HG03460 (cell line): ENCODE data around the gene HPDL.
"Not testable (repeated sequence)": the region's sequence is repeated elsewhere in the genome, so short reads cannot be mapped to it uniquely, and the experiment has no call there.

Experiments used
- ATAC-seq: cut with Tn5 transposase; IDR thresholded peaks from one replicate; pipeline ENCODE4 v1.9.1; 2021; ENCODE audit not compliant: unreplicated experiment

Gene HPDL

DNA sequence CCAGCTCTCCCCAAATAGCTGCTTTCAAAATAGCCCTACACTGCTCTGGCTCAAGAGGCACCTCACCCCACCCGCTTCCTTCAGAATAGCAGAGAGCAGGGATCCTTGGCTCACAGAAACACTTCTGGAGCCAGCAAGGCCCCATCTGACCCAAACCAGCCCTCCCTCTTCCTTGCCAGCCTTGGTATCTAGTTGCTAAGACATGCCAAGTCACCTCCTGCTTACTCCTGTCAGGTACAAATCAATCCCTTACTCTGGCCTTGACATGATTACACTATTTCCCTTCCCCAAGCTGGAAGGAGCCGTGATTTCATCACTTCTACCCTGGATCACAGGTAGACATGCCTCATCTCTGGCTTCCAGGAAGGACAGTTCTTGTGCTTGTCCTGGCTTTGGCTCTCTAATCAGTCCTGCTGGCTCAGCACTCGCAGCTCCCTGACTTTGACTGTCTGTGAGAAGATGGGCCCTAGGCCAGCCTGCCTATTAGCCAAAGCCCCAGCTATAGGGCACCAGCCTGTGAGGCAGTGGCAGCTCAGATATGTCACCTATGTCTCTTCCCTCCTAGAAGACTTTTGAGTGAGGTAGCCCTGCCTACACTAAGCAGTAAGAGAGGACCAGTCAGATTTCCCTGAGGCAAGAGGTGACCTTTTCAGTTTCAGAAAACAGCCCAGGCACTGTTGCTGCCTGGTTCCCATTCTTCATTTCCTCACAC lies 22.4 kb downstream of the HPDL start:
- ATAC-seq = no peak

GRCh38 chr1:45351508-45351907 lies 24.8 kb downstream of the HPDL start:
- no peak for ATAC-seq

DNA sequence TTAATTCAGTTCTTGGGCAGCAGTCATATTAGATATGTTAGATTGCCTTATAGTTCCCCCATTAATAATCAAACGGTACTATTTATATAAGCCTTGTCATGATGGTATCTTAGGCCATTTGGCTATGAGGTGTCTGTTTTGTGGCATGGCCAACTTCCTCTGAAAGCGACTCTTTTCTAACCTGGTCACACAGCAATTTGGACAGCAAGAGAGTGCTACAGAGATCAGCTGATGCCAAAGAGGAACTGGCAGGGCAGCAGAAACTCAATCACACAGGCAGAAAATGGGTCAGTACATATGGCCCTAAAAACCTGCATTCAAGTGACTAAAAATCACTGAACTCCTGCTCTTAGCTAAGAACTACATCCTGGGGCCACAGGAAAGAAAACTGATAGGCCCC lies 27.0 kb downstream of the HPDL start:
- ATAC-seq = no peak

GRCh38 chr1:45354838-45355237 lies 28.1 kb downstream of the HPDL start:
- no peak for ATAC-seq

DNA sequence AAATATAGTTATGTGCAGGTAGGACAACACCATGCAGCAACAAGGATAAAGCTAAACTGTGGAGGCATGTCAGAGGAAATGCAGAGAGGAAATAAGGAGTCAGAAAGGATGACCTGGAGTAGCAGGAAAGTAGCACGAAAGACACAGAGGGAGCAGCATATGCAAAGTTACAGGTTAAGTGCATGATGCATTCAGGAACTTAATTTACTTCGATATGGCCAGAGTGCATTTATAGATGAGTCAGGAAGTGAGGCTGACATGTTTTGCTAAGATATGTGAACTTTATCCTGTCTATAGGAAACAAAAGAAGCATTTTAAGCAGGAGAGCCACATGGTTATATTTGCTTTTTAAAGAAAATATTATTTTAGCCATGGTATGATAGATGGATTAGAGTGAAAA lies 29.0 kb downstream of the HPDL start:
- no peak for ATAC-seq

GRCh38 chr1:45356186-45356585 lies 29.5 kb downstream of the HPDL start:
- no peak for ATAC-seq

DNA sequence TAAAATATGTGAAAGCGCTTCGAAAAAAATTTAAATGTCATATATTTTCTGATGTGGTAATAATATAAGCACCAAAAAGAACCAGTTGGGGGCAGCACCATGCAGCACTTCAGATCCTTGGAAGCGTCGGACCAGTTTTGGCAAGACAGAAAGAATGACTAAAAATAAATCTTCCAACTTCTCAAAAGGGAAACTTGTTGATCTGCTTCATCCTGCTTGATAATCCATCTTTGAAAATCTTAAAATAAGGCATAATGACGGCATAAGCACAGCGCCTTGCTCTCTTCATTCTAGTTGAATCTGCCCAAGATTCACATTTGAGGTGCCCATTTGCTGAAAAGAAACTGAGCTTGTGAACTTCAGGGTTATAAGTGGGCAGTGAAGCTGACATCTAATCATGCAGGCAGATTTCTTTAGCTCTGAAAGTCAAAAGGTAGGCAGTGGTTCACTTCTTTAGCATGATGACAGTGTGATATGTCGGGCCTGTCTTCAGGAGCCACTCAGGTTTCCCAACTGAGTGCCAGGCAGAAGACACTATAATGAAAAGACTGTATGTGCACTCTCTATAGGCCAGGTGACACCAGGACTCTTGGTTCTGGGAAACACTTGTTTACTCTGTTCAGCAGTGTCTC lies 33.3 kb downstream of the HPDL start:
- no peak for ATAC-seq

- not testable (repeated sequence) for ATAC-seq
Measured at GRCh38 chr1:45360981-45361380, 34.3 kb downstream of the HPDL start.

DNA sequence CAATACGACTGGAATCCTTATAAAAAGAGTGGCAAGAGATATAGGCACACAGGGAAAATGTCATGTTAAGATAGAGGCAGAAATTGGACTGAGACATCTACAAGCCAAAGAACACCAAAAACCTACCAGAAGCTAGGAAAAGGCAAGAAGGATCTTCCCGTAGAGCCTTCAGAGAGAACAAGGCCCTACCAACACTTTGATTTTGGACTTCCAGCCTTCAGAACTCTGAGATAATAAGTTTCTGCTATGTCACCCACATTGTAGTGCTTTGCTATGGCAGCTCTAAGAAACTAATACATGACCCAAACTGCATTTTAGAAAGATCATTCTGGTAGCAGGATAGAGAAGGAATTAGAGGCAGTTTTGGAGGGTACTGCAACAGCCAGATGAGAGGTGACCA lies 37.6 kb downstream of the HPDL start:
- no peak for ATAC-seq

DNA sequence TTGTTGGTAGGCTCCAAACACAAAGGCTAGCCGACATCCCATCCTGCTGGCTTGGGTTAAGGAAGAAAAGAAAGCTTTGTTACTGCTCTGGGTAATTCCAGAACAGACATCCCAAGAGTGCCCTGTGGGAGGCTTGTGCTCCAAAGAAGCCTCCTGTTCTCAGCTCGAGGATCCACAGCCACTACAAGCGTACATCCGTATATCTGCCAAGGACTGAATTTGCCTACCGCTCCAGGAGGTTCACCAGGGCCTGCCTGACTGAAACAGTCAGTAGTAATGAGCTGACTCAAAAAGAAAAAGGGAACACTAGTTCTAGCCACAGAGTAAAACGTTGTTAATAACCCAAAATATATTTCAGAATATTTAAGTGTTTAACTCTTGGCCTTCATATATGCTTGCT lies 38.4 kb downstream of the HPDL start:
- peak; percentile 61 for ATAC-seq

- ATAC-seq = peak; percentile 60
Measured at GRCh38 chr1:45370575-45370974, 43.9 kb downstream of the HPDL start.

DNA sequence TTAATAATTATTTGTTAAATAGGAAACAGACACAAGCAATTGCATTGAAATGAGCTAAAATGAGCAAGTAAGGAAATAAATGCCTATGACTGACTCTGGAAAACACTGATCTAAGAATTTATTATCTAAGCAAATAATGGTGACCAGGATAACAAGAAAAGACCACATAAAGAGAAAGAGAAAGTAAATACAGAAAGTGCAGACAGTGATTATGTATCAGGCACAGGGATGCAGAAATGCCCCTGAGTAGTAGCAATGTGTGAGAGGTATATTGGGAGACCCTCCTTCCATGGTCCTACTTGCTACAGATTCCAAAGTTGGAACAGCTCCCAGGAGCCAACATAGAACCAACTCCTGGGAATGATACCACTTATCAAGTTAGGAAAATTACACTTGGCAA lies 46.9 kb downstream of the HPDL start:
- no peak for ATAC-seq

DNA sequence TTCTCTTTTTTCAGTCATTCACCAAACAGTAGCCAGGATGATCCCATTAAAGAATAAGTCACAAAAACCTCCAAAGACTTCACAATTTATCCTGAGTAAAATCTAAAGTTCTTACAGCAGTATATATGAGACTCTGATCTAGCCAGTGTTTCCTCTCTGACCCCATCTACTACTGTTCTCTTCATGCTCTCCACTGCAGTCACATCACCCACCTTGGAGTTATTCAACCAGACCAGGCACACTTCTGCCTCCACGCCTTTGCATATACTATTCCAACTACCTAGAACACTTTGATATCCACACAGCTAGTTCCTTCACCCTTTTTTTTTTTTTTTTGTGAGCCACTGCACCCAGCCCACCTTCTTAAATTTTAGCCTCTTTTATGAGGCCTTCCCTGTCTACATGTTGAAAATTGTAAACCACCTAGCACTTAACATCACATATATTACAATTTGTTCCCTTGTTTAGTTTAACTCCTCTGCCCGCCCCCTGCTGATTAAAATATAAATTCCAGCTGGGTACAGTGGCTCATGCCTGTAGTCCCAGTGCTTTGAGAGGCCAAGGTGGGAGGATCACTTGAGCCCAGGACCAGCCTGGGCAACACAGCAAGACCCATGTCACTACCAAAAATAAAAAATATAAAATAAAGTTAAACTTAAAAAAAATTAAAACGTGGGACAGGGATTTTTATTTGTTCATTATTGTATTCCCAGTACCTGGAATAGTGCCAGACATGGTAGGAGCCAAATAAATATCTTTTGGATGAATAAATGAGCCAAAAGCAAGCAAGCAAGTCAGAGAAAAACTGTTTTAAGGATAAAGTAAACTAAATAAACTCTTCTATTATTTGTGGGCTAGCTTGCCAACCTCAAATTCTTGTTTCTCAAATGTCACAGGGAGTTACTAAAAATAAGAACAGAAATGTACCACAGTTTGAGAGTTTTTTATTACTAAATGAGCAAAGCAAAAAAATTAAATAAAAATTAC lies 48.7 kb downstream of the HPDL start:
- ATAC-seq = no peak

- ATAC-seq = no peak
Measured at GRCh38 chr1:45378184-45378583, 51.5 kb downstream of the HPDL start.
